Mesodermal cell (in vitro differentiated cells): ENCODE data around the gene ABR.

Source experiments
- H3K27ac ChIP-seq: 2 replicates; pipeline ENCODE4 v1.7.0; 2013; ENCODE audit warnings: mild to moderate bottlenecking, low read depth, low read length, moderate library complexity; ENCODE audit not compliant: severe bottlenecking
- H3K36me3 ChIP-seq: 2 replicates; pipeline ENCODE4 v1.7.1; 2013; ENCODE audit warnings: mild to moderate bottlenecking, low read length, moderate library complexity; ENCODE audit not compliant: control insufficient read depth, insufficient read depth
- H3K4me1 ChIP-seq: one replicate; pipeline ENCODE4 v1.7.1; 2013; ENCODE audit warnings: mild to moderate bottlenecking, low read length; ENCODE audit not compliant: insufficient read depth, control insufficient read depth, poor library complexity, severe bottlenecking
- H3K4me3 ChIP-seq: 2 replicates; pipeline ENCODE4 v1.7.0; 2013; ENCODE audit warnings: low read length, control low read depth, mild to moderate bottlenecking; ENCODE audit not compliant: insufficient read depth, poor library complexity, severe bottlenecking; ENCODE audit errors: extremely low read depth
- H3K9me3 ChIP-seq: 2 replicates; pipeline ENCODE4 v1.7.1; 2013; ENCODE audit warnings: mild to moderate bottlenecking, low read length, moderate library complexity; ENCODE audit not compliant: control insufficient read depth
- WGBS, 2 experiments: methylation state at CpG; one replicate each; pipeline ENCODE4 v1.1.5; 2013; ENCODE audit warnings: missing lambda C conversion rate in 2 of 2; ENCODE audit not compliant: insufficient coverage in 2 of 2; 5-methylcytosine and 5-hydroxymethylcytosine counted together

ABR gene

DNA sequence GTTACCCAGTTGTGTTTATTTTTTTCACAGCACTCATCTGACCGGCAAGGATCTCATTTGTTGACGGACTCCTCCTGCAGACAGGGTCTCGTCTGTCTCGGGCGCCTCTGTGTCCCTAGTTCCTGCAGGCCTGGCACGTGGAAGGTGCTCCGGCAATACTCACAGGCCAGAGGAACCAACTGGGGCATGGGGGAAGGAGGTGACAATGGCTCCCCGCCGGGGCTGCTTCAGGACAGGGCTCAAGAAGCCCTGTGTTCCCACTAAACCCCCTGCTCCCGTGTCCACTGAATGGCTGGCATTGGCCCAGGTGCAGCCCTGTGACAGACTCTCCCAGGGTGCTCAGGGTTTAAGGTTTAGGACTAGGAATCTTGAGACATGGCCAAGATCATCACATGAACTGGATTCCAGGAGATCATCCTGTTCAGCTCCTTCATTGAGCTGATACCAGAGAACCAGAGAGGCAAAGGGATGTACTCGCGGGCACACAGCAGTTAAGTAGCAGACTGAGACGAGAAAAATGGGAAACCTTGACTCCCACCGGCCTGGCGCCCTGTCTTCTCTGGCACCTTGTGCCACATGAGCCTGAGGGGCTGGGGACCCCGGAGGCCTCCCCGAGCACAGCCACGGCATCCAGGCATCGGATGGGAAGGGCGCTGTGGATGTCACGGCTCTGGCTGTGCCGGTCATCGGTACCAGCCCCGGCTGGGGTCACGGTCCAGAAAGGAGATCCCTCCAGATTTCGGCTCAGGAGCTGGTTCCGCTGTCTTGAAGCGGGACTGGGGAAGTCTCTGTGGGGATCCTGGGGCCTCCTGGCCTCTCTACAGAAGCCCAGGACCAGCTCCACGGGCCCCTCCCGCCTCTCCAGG, 153.8 kb downstream of the ABR start:
- Histone ChIP-seq H3K9me3 (no peaks in the 10 kb centered on the region), H3K36me3 (peaks cover 2% of the 10 kb centered on the region), H3K4me1 (peaks cover 9% of the 10 kb centered on the region), H3K27ac (no peak overlapping the region), H3K4me3 (no peak overlapping the region)
- WGBS, 2 experiments, result 88 to 90% methylated on average over 28 to 29 of the region's 30 CpGs

DNA sequence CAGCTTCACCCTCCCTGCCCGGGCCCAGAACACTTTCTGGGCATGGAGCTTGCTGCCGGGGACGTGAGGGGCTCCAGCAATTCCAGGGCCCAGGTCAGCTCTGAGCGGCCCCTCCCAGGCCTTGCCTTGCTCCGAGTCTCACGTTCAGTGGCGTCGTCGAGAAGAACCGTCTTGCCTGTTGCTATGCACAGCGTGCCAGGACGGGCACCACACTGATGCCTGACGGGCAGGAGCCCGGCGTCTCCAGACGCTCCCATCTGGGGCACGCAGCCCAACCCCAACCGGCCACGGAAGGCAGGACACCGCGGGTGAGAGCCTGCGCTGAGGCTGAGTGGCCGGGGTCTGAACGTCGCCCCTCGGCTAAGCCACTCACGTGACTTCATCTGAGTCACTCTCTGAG, 155.7 kb downstream of the ABR start:
- Histone ChIP-seq H3K27ac (no peak overlapping the region), H3K4me1 (no peaks in the 10 kb centered on the region), H3K9me3 (no peaks in the 10 kb centered on the region), H3K36me3 (peaks cover 2% of the 10 kb centered on the region), H3K4me3 (no peak overlapping the region)
- 89 to 92% methylated on average over 26 to 27 of the region's 27 CpGs for WGBS, 2 experiments

DNA sequence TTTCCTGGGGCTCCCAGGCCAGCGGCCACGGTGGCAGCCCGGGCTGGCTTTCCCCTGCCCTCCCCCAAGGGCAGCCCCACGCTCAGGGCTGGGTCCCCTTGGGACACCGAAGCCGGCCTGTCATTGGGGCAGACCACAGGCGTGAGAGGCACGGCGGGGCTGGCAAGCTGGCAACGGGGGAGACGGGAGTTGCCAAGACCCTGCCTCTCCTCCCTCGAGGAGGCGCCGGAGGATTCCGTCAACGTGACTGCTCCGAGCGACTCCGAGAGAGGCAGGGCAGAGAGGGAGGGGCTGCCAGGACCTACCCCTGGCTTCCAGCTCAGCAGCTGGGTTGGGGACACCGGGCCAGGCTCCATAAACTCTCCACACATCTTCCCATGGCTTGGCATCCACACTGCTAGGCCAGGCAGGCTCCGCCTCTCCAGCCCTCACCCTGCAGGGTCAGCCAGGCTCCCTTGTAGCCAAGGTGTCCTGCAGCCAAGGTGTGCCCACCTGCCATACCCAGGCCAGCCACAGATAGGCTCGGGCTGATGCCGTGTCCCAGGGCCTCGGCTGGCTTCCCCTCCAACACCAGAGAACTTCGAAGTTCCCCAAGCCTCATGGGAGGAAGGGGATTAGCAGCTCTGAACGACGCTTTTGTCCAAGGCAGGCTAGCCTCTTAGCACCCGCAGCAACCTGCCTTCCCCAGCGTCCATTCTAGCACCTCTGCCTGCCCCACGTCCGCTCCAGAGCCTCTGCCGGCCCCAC, 157.3 kb downstream of the ABR start:
- WGBS, 2 experiments, result 89 to 94% methylated on average over 28 to 32 of the region's 32 CpGs

DNA sequence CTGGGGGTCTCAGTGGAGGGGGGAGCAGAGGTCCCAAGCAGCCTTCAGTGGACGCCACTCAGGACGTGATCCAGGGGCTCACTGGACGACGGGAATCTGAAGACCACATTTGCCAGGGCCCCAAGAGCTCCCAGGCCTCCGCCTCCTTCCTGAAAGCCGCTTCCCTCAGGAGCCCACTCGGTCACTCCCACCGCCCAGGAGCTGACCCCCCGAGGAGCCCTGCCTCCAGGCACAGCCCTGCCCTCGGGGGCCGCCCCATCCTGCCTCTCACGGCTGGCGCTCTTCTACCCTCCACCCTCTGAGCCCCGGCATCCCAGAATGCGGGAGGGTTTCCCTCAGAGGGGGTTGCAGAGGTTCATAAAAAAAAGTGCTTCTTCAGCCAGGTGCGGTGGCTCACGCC, 158.6 kb downstream of the ABR start:
- WGBS, 2 experiments, result 93 to 95% methylated on average over 15 to 17 of the region's 17 CpGs
- H3K27ac ChIP-seq, result no peak overlapping the region
- no peaks in the 10 kb centered on the region for H3K4me1 ChIP-seq
- H3K4me3 ChIP-seq, result no peak overlapping the region
- peaks cover 2% of the 10 kb centered on the region for H3K36me3 ChIP-seq
- no peaks in the 10 kb centered on the region for H3K9me3 ChIP-seq

More for the DNA sequence above, 157.3 kb downstream of the ABR start:
- Histone ChIP-seq H3K27ac (no peak overlapping the region), H3K4me3 (no peak overlapping the region), H3K36me3 (peaks cover 2% of the 10 kb centered on the region), H3K9me3 (no peaks in the 10 kb centered on the region), H3K4me1 (no peaks in the 10 kb centered on the region)

DNA sequence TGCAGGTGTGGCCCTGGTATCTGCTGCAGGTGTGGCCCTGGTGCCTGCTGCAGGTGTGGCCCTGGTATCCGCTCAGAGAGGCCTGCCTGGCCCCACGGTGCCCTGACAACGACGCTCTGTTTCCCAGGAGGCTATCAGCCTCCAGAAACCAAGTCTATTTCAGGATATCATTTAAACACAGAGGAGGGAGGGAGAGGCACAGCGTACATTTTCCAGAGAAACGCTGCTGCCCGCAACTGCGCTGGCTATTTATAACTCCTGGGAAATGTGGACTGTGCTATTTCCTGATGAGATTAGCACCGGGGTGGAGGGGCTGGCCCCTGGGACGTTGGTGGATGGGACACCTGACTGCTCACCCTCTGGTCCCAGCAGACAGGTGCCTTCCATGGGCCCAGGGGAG, 160.3 kb downstream of the ABR start:
- Histone ChIP-seq H3K27ac (no peak overlapping the region), H3K4me1 (no peaks in the 10 kb centered on the region), H3K9me3 (no peaks in the 10 kb centered on the region), H3K36me3 (no peaks in the 10 kb centered on the region), H3K4me3 (no peak overlapping the region)
- WGBS, 2 experiments, result 91 to 92% methylated on average over 5 to 6 of the region's 10 CpGs

DNA sequence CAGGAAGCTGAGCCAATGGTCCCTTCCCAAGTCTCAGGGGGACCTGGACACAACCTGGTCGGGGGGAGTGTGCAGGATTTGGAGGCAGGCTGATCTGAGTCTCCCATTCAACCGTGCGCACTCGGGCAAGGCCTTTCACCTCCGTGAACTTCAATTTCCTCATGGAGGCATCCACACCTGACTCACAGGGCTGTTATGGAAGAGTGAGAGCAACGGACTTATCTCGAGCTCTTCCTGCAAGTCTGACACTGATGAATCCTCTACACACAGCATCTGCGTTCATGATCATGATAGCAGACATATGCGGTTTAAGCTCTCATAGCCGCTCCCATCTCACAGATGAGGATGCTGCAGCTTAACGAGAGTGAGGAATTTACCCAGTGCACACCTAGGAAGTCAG, 161.2 kb downstream of the ABR start:
- no peak overlapping the region for H3K27ac ChIP-seq
- no peaks in the 10 kb centered on the region for H3K36me3 ChIP-seq
- 92% methylated on average over 7 to 8 of the region's 11 CpGs for WGBS, 2 experiments
- H3K9me3 ChIP-seq, result no peaks in the 10 kb centered on the region
- H3K4me3 ChIP-seq, result no peak overlapping the region
- H3K4me1 ChIP-seq, result no peaks in the 10 kb centered on the region

DNA sequence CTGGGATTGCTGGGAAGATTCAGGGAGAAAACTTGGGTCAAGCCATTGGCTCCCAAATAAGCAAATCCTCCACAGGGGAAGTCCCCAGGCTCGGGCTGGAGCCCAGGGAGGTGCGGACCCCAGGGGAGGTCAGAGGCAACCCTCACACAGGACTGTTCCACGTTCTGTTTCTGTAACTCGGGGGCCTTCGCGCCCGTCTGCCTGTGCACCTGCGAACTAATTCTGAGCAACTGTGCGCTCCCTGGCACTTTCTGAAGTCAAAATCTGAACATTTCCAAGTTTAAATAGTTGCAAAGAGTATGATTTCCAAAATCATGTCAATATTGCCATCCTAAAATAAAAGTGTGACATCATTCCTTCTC, 166.1 kb downstream of the ABR start:
- WGBS, 2 experiments, result 96 to 97% methylated on average over 9 of the region's 9 CpGs
- H3K4me1 ChIP-seq, result no peaks in the 10 kb centered on the region

DNA sequence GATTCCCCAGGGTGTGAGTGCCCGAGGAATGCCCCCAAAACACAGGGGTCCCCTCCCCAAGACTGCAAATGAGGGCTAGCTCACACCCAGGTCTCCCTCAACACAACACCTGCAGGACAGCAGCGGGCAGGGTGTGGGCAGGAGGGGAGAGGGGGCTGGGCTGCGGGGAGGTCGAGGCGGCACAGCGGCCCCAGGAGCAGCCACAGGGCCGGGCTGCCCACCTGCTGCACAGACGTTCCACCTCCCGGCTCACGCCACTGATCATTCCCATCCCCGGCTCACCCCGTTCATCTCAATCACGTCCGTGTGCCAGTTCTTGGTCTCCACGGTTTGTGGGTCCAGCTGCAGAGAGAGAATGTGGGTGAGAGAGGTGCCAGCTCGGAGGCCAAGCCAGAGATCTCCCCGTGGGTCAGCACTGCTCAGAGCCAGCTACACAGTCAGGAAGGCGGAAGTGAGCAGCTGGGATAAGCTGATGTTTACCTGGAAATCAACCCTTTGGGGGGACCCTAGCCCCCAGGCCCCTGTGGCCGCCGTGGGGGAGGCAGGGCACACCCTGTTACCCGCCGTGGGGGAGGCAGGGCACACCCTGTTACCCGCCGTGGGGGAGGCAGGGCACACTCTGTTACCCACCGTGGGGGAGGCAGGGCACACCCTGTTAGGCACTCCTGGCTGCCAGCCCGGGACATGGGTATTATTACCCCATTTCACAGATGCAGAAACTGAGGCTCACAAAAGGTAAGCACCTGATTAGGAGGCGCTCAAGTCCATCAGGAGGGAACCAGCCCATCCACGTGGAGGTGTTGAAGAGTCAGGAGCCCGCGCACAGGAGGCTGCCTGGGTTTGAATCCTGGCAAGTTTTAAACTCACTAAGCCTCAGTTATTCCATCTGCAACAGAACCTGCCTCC, 166.7 kb downstream of the ABR start:
- Histone ChIP-seq H3K27ac (no peak overlapping the region), H3K4me3 (no peak overlapping the region), H3K4me1 (no peaks in the 10 kb centered on the region), H3K9me3 (no peaks in the 10 kb centered on the region), H3K36me3 (peaks cover 20% of the 10 kb centered on the region)
- WGBS, 2 experiments, result 88 to 89% methylated on average over 22 to 23 of the region's 30 CpGs

More for the DNA sequence above, 166.1 kb downstream of the ABR start:
- Histone ChIP-seq H3K36me3 (peaks cover 16% of the 10 kb centered on the region), H3K4me3 (no peak overlapping the region), H3K27ac (no peak overlapping the region), H3K9me3 (no peaks in the 10 kb centered on the region)

DNA sequence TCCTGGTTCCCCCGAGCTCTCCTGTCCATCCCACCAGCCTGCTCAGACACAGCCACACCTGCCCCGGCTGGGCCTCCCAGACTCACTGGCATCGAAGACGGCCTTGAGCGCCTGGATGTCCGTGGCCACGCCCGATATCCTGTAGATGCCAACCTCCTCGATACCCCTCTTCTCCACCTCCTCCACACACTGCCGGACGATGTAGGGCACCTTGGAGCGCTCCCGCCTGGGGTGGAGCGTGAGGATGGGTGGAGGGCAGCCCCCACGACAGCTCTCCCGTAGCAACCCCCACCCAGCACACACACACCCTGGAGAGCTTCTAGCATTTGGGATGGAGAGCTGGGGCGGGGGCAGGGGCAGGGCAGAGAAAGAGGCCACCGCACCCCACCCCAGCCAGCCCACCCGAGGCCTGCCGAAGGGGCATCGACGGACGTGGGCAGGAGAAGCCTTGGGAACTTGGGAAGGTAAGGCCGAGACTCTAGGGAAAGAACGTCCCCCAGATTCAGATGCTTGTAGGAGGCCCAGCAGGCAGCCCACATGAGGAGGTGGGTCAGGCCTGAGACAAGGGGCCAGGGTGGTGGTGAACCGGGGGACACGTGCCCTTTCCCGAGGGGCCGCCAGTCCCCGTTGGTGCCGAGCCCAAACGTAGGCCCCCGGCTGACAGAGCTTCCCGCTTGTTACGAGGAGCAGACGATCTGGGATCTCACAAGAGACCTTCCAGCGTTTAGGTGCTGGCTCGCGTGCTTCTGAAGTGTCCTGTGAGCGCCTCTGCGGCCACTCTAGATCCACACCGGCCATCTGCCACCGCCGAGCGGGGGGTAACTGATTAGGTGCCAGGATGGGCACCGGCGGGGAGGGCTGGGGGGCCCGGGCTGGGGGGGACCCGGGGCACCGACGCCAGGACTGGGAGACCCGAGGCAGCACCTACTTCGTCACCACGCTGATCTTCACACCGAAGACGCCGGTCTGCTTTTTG, 167.7 kb downstream of the ABR start:
- H3K27ac ChIP-seq, result no peak overlapping the region
- H3K36me3 ChIP-seq, result peaks cover 31% of the 10 kb centered on the region
- H3K4me1 ChIP-seq, result no peaks in the 10 kb centered on the region
- H3K4me3 ChIP-seq, result no peak overlapping the region
- WGBS, 2 experiments, result 94 to 95% methylated on average over 38 to 40 of the region's 57 CpGs
- H3K9me3 ChIP-seq, result no peaks in the 10 kb centered on the region
